GM18870 (cell line): ENCODE results near the gene ERC1.

Experiments used
- ATAC-seq: cut with Tn5 transposase; IDR thresholded peaks from one replicate; pipeline ENCODE4 v1.9.1; 2021; ENCODE audit warnings: moderate library complexity; ENCODE audit not compliant: unreplicated experiment

Gene ERC1

GRCh38 chr12:990661-991349 lies at the start of gene ERC1:
ERC1 (plus strand) TSS chr12:991223; CDS start chr12:1027904, 36,681 bp downstream.
- ATAC-seq: no peak

DNA sequence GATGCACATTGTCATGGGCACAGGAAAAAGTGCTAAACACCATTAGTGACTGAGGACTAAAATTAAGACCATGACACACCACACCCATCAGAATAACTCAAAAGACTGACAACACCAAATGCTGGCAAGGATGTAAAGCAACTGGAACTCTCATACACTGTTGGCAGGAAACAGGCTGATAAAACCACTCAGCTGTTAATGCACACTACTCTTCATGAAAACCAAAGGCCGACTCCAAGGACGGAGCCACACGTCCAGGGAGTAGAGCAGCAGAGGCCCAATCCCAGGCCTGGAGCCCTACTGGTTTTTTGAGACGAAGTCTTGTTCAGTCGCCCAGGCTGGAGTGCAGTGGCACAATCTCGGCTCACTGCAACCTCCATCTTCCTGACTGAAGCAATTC lies 48.0 kb upstream of the ERC1 start:
- ATAC-seq: no peak

- ATAC-seq: no peak
Measured at GRCh38 chr12:944211-944610, 46.8 kb upstream of the ERC1 start.

GRCh38 chr12:946212-946611 lies 44.8 kb upstream of the ERC1 start:
- ATAC-seq: no peak

DNA sequence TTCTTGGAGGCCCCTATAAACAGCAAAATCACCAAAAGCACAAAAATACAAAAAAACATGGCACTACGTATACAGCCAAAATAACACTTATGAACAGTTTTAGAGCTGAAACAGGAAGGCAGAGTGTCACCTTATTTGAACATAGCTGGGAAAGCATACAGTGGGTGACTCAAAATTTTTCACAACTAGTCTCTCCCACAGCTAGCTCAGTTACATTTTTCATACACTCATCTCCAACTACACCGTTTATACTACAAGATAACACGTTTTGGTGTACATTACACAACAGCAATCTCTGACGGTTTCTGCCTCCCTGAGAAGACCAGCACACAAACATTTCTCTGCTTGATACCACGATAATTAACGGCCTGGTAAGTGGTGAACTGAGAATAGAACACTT lies 44.4 kb upstream of the ERC1 start:
- ATAC-seq: no peak

DNA sequence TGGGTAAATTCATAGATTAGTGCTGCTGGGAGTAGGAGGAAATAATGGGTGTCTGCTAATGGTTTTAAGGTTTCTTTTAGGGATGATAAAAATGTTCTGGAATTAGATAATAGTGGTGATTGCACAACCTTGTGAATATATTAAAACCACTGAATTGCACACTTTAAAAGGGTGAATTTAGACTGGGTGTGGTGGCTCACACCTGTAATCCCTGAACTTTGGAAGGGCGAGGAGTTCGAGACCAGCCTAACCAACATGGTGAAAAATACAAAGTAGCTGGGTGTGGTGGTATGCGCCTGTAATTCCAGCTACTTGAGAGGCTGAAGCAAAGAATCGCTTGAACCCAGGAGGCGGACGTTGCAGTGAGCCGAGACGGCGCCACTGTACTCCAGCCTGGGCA lies 42.8 kb upstream of the ERC1 start:
- ATAC-seq: no peak

DNA sequence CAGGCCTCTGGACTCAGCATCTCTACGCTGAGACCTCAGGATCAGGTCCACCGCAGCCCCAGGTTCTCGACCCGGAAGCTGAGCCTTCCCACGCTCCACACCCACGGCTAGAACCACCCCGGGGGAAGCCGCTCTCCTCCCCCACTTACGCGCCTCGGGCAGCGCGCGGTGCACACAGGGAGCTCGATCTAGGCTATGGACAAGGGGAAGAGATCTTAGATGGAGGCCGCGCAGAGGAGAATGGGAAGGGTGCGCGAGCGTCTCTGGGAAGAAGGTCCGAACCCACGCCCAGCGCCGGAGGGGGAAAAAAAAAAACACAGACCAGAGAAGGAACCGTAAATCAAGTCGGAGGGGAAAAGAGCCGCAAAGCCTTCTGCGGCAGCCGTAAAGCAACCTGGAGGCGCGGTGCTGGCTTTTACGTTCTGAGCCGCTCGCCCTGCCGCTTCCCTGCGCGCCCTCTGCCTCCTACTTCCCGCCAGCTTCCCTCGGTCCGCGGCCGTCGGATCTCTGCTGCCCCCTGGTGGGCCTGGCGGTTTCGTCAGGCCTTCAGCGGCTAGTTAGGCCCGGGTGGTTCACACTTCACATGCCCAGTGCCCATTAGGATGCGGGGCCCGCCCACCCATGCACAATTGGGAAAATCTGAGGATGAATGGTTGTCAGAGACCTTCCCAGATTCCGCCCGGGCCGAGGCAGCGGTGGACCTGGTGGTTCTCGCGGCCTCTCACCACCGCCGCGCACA lies 41.4 kb upstream of the ERC1 start, which contains the start of gene RAD52:
Gene RAD52 (minus strand): TSS at position 242 of the 739 bp plus-strand sequence. CDS start 16,636 bp downstream, outside the sequence.
- ATAC-seq: peak; percentile 83

- no peak for ATAC-seq
Measured at GRCh38 chr12:951176-951575, 39.8 kb upstream of the ERC1 start.

GRCh38 chr12:953776-954175 lies 37.2 kb upstream of the ERC1 start:
- no peak for ATAC-seq

- no peak for ATAC-seq
Measured at GRCh38 chr12:954741-955140, 36.3 kb upstream of the ERC1 start.

DNA sequence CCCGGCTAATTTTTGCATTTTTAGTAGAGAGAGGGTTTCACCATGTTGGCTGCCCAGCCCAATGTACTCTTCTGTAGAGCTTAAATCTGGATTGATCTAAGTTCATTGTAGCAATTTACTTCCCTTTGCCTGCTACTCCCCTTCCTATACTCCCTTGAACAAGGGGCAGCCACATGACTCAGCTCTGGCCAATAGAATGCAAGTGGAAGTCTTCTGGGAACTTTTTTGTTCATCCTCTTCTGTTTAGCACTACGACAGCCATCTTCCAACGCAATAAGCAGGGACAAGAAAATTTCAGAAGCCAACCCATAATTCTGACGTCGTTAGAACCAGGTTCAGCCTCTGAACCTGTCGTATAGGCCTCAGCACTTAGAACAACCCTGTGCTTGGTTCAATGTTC lies 35.1 kb upstream of the ERC1 start:
- ATAC-seq: no peak

DNA sequence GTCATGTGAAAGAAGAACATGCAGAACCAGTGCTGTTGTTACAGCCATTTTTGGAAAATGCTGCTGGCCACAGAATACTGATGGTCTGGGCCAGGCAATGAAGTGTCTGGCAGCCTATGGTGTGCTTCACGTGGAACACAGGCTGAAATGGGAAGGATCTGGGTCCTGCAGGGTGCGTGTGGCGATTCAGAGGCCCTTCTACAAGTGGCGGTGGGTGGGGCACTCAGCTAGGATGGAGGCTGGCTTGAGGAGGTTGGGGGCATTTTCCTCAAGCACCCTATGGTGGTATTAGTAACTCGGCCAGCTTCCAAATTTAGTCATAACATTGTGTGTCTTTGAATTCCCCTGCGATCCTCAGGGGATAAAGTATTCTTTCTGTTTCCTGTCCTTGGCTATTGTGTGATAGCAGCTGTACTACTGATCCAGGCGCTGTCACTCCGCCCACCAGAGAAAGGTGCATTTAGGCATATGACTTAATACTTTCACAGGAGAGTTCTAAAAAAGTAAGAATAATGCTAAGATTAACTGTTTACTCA lies 32.4 kb upstream of the ERC1 start:
- ATAC-seq: no peak

GRCh38 chr12:966724-967123 lies 24.3 kb upstream of the ERC1 start:
- no peak for ATAC-seq

GRCh38 chr12:967641-968040 lies 23.4 kb upstream of the ERC1 start:
- ATAC-seq: no peak

GRCh38 chr12:968545-968944 lies 22.5 kb upstream of the ERC1 start:
- no peak for ATAC-seq

- no peak for ATAC-seq
Measured at GRCh38 chr12:969821-970220, 21.2 kb upstream of the ERC1 start.

GRCh38 chr12:971991-972390 lies 19.0 kb upstream of the ERC1 start:
- no peak for ATAC-seq

GRCh38 chr12:974271-974862 lies 16.7 kb upstream of the ERC1 start:
- ATAC-seq: no peak

- no peak for ATAC-seq
Measured at GRCh38 chr12:976644-977043, 14.4 kb upstream of the ERC1 start.

GRCh38 chr12:977156-977555 lies 13.9 kb upstream of the ERC1 start:
- no peak for ATAC-seq

- ATAC-seq: no peak
Measured at GRCh38 chr12:979349-979748, 11.7 kb upstream of the ERC1 start.
